ENCODE data around the gene STARD3NL.
"Not testable (repeated sequence)": the region's sequence is repeated elsewhere in the genome, so short reads cannot be mapped to it uniquely, and the experiment has no call there.

Gene STARD3NL, protein sequence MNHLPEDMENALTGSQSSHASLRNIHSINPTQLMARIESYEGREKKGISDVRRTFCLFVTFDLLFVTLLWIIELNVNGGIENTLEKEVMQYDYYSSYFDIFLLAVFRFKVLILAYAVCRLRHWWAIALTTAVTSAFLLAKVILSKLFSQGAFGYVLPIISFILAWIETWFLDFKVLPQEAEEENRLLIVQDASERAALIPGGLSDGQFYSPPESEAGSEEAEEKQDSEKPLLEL

GRCh38 chr7:38178004-38178694 is at the start of gene STARD3NL:
TSS of gene STARD3NL (plus strand) at chr7:38178245. CDS start at chr7:38207505, 29,260 bp downstream.
- DNase-seq: peak; percentile 91

DNA sequence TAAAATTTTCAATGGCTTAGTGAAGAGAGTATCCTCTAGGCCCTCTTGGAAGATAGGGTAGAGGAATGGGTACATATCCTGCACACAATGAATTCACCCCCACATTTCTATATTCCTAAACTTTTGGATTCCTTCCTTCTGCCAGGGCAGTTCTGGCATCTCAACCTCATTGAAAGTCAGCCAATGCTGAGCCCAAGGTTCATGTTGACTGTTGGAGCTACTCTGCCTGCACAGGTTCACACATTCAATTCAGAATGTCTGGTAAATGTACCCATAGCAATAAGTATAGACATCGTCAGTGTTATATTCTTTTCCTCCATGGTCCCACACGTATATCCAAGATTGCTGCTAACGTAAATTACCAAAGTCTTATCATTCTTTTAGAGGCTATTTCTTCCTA is 48.9 kb upstream of the STARD3NL start:
- DNase-seq: no peak

GRCh38 chr7:38129579-38129978 is 48.5 kb upstream of the STARD3NL start:
- no peak for DNase-seq

- no peak for DNase-seq
Observed at GRCh38 chr7:38138171-38138570, 39.9 kb upstream of the STARD3NL start.

DNA sequence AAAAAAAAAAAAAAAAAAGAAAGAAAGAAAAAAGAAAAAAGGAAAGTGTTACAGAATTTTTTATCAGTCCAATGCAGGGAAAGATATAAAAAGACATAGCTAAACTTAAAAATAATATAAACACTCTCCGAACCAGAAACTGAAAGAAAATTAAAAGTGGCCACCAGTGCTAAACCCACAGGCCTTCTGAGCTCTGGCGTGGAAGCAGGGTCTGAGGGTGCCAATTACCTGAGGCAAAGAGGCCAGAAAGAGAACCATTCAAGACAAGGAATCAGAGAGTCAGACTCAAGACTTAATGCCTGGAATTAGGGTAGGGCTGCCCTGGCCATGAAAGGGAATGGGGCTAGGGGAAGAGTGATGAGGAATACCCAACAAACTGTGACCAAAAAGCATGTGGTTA is 36.9 kb upstream of the STARD3NL start:
- no peak for DNase-seq

GRCh38 chr7:38142736-38143135 is 35.3 kb upstream of the STARD3NL start:
- no peak for DNase-seq

DNA sequence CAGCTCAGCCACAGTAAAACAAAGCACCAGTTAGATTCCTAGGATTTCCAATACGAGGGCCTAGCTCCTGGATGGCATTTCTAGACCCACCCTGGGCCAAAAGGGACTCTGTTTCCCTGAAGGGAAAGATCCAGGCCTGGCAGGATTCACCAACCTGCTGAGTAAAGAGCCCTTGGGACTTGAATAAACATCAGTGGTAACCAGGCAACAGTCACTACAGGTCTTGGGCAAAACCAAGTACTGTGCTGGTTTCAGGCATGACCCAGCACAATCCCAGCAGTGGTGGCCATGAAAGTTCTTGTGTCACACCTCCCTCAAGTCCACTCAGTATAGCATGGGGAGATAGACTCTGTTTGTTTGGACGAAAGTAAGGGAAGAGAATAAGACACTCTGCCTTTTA is 31.0 kb upstream of the STARD3NL start:
- no peak for DNase-seq

DNA sequence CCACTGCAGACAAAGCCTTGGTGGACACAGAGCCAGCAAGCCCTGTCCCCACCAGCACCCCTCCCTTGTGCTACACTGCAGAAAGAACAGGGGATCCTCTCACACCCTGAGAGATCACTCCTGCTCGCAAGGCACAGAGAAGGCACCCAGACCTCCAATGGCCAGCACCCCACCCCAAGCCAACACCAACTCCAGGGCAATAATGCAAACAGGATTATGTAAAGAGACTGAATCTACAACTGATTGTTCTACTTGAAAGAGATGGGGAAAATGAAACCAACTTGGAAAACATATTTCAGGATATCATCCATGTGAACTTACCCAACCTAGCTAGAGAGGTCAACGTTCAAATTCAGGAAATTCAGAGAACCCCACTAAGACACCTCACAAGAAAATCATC is 26.5 kb upstream of the STARD3NL start:
- DNase-seq: no peak

DNA sequence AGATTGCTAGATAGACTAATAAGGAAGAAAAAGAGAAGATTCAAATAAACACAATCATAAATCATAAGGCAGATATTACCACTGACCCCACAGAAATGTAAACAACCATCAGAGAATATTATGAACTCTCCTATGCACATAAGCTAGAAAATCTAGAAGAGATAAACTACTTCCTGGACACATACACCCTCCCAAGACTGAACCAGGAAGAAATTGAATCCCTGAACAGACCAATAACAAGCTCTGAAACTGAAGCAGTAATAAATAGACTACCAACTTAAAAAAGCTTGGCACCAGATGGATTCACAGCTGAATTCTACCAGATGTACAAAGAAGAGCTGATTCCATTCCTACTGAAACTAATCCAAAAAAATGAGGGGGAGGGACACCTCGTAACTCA is 24.5 kb upstream of the STARD3NL start:
- no peak for DNase-seq

- no peak for DNase-seq
Observed at GRCh38 chr7:38154278-38154677, 23.8 kb upstream of the STARD3NL start.

DNA sequence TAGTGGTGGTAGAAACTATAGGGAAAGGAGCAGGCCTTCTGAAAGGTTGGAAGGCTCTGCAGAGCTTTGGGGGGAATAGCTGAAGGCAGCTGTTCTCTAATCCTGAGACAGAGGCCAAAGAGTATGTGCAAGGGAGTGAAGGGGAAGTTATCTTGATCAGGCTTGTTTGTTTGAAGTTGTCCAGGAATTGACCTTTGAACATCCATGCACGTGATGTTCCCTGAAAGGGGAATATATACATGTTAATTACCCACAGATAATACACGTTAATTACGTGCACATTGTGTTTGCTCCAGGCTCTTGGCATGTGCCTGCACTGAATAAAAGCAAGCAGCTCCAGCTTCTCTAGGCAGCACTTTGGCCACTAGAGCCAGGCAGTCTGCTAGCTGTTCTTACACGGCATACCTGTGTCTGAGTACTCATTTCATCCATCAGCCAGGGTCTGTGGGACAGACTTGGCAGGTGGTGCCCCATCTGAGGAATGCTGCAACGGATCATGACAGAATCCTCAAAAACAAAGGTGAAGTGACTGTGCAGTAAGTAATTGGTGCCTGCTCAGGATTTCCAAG is 18.0 kb upstream of the STARD3NL start:
- DNase-seq: no peak

GRCh38 chr7:38162036-38162435 is 16.0 kb upstream of the STARD3NL start:
- DNase-seq: no peak

- no peak for DNase-seq
Observed at GRCh38 chr7:38163671-38164070, 14.4 kb upstream of the STARD3NL start.

- no peak for DNase-seq
Observed at GRCh38 chr7:38168890-38169570, 9.0 kb upstream of the STARD3NL start.

DNA sequence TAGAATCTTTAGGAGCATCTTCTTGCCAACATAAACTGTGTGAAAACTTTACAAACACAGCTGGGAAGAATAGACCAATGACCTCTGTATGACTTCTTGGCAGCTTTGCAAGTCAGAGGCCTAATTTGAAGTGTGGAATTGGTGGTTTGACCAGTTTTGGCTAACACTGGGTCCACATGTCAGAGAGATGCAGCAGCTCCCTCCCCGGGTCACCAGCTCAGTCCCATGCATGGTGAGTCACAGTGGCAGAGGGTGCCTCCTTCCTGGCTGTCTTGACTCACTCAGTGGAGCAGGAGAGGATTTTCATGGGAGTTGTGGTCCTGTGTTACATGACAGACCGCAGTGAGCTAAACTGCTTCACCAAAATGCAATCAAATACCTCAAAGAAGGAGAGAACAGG is 8.2 kb upstream of the STARD3NL start:
- DNase-seq: no peak

GRCh38 chr7:38171623-38172391 is 6.2 kb upstream of the STARD3NL start:
- DNase-seq: no peak

- not testable (repeated sequence) for DNase-seq
Observed at GRCh38 chr7:38175547-38175946, 2.5 kb upstream of the STARD3NL start.

DNA sequence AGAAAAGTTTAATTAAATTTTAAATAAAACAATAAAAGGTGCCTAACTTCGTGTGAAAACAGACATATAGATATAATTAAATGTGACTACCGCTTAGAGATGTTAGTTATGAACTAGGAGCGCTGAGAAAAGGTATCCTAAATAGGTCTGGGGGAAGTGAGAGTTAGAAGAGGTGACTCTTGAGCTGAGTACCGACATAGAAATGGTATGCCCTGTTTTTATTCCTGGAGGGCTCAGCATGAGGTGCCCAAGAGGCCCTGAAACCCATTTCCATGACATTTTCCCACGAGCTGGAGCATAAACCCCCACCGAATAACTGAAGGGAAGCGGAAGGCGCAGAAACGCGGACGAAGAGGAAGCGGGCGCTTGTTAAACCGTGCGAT is 433 bp upstream of the STARD3NL start:
- no peak for DNase-seq

DNA sequence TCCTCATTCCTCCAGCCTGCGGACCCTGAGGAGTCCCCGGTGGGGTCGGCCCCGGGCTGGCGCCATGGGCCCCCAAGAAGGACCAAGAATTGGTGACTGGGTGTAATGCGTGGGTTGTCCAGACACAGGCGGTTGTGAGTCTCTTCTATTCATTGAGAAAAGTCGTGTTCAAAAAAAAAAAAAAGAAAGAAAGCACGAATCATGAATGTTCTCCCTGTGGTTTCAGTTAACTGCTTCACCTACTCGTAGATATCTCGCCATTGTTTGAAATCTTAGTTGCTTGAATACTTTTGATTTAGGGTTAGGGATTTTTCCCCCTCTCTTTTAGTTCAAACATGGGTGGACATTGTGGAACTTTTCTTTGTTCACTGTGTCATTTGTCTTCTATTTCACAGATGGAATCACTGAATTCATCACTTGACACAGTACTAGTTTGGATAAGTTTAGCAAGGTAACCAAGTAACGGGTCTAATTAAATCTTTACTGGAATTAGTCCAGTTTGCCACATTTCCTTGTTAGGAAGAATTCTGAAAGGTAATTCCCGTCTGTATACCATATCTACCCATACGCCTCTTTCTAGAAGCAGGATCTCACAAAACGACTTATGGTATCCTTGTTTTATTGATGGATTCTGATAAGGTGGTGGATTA is 775 bp downstream of the STARD3NL start:
- DNase-seq: no peak

DNA sequence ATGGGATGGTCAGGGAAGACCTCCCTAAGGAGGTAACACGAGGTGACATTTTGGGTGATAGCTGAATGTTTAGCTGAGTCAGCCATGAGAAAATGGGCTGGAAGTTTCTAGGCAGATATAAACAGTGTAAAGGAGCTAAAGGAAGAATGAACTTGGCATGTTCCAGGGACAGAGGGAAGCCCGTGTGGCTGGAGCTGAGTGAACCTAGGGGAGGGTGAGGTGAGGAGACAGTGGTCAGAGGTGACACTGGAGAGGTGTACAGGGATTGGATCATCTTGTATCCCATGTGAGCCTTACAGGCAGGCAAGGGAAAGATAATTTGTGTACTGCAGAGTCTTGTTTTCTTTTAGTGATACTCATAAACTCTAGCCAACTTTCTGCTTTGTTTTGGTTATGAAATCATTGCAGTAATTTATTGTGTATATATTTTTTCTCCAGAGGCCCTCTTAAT is 1.8 kb downstream of the STARD3NL start:
- DNase-seq: no peak

DNA sequence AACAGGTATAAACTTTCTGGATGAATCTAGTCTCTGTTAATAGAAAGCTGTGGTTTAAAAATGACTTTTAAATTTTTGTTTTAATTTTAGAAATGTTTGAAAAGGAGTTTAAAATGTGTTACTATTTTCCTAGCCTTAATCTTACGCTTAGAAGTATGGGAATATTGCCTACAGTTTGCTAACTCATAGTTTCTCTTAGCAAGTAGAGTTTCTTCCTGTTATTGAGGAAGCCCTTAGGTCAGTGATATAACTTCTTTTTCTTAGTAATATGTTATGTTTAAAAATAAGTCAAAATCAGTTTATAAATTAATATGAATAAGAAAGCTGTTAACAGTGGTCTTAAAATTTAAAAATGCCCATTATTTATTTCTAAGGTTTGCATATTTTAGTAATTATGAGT is 3.1 kb downstream of the STARD3NL start:
- DNase-seq: no peak

- DNase-seq: no peak
Observed at GRCh38 chr7:38182450-38182849, 4.4 kb downstream of the STARD3NL start.
